Measurements from ENCODE around the gene ANGPTL7.

DNA sequence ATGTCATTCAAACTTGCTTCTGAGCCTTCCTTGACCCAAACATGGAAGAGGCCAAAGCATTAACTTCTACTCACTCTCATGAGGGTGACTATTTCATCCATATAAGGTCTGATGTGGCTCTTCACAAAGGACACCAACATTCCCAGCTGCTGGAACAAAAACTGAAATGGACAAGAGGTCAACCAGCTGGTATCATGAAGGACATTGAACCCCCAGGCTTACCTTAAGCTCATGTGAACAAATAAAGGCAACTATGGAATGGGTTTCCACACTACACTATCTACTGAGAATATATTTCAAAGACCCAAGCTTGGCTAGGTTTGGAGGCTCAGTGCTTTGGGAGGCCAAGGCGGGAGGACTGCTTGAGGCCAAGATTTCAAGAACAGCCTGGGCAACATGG, 26.9 kb downstream of the ANGPTL7 start:
- no peak for TF ChIP-seq CTCF (IDR thresholded peaks at IDR 0.05)
- TF ChIP-seq POLR2A (IDR thresholded peaks at IDR 0.05), result no peak
